Measurements from ENCODE around the gene TRDN. TPM values are rescaled to one million over a fixed set of nuclear protein-coding genes. Genes with fewer than 3 reads are reported as not detected.

TRDN gene
- total RNA-seq, 3 donors from 2014 or later (not counting 1 experiment from before 2014, with no cell fraction given), result not detected

DNA sequence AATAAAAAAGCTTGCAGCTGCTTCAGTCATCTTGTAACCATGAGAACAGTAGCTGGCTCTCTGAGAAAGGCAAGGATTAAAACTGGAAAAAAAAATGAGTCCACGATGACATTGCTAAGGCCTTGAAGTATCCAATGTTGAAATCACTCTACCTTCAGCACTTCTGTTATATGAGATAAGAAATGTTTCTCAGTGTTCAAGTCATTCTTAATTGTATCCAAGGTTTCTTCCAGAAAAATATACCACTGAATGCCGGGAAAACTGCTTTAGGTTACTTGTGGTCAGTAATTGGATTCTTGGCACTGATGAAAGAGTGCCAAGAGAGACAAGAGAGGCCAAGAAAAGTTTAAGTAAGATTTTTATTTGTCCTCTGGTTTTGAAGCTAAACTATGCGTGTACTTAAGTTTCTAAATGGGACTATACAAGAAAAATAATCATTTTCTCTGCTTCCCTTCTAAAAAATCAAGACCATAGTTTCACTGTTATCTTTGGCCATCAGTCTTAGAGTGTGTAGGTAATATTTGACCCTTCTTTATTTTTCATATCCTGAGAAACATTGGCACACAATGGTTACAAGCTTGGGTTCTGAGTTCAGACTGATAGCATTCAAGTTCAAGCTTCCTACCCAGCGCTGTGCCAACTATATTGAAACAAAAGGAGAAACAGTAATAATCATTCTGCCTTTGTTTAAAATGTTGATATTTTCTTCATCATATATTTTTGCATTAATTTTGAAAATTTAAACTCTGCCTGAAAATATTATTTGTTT, 84.6 kb downstream of the TRDN start:
- Histone ChIP-seq H3K4me1 (ENCODE audit: control insufficient read depth, insufficient read depth, low read length) (no peaks in the 10 kb centered on the region), H3K27ac (ENCODE audit: low read length) (no peak overlapping the region), H3K27me3 (ENCODE audit: control insufficient read depth, insufficient read depth, low read length) (no peaks in the 10 kb centered on the region), H3K9me3 (ENCODE audit: control insufficient read depth, insufficient read depth, low read length) (no peaks in the 10 kb centered on the region), H3K4me3 (ENCODE audit: low read length) (no peak overlapping the region), H3K36me3 (ENCODE audit: control insufficient read depth, insufficient read depth, low read length) (no peaks in the 10 kb centered on the region)
- Mint-ChIP-seq H3K27ac (no peak overlapping the region), H3K36me3 (no peaks in the 10 kb centered on the region), H3K9me3 (peaks cover 14 to 17% of the 10 kb centered on the region in 2 donors), H3K4me3 (no peak overlapping the region), H3K27me3 (ENCODE audit: low read depth in 2 of 2) (no peaks in the 10 kb centered on the region), H3K4me1 (no peaks in the 10 kb centered on the region)
- intact Hi-C loops (cut with micrococcal nuclease), result no loop called here
- DNase-seq (no peak), ATAC-seq (no peak)
- WGBS (ENCODE audit: insufficient coverage), result 33% methylated on average over 1 of the region's 4 CpGs
- TF ChIP-seq, protein P1, sequence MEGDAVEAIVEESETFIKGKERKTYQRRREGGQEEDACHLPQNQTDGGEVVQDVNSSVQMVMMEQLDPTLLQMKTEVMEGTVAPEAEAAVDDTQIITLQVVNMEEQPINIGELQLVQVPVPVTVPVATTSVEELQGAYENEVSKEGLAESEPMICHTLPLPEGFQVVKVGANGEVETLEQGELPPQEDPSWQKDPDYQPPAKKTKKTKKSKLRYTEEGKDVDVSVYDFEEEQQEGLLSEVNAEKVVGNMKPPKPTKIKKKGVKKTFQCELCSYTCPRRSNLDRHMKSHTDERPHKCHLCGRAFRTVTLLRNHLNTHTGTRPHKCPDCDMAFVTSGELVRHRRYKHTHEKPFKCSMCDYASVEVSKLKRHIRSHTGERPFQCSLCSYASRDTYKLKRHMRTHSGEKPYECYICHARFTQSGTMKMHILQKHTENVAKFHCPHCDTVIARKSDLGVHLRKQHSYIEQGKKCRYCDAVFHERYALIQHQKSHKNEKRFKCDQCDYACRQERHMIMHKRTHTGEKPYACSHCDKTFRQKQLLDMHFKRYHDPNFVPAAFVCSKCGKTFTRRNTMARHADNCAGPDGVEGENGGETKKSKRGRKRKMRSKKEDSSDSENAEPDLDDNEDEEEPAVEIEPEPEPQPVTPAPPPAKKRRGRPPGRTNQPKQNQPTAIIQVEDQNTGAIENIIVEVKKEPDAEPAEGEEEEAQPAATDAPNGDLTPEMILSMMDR (IDR thresholded peaks at IDR 0.05), result no peak

DNA sequence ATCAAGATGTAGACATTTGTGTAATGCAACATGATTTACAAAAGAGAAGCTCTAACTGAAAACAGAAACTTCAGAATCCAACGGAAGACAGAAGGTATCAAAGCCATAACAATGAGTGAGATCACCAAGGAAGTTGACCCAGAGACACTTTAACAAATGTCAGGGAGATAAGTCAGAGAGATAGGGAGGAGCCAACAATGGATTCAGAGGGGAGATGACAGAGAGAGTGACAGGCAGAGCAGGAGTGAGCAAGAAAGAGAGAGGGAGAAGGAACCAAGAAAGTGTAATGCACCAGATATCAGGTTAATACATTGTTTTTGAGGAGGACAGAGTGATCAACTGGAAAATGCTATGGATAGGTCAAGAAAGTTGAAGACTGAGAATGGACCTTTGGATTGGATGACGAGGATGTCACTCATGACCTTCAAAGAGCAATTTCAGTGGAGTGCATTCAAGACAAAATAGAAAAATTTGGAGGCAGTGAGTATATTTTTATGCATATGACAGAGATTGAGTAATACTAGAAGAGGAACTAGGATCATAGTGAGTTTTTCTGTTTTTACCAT, 86.6 kb downstream of the TRDN start:
- Histone ChIP-seq H3K27me3 (ENCODE audit: control insufficient read depth, insufficient read depth, low read length) (no peaks in the 10 kb centered on the region), H3K27ac (ENCODE audit: low read length) (no peak overlapping the region), H3K36me3 (ENCODE audit: control insufficient read depth, insufficient read depth, low read length) (no peaks in the 10 kb centered on the region), H3K9me3 (ENCODE audit: control insufficient read depth, insufficient read depth, low read length) (no peaks in the 10 kb centered on the region), H3K4me1 (ENCODE audit: control insufficient read depth, insufficient read depth, low read length) (no peaks in the 10 kb centered on the region), H3K4me3 (ENCODE audit: low read length) (no peak overlapping the region)
- Mint-ChIP-seq H3K27me3 (ENCODE audit: low read depth in 2 of 2) (no peaks in the 10 kb centered on the region), H3K9me3 (peaks cover 8 to 16% of the 10 kb centered on the region in 2 donors), H3K4me3 (no peak overlapping the region), H3K4me1 (no peaks in the 10 kb centered on the region), H3K27ac (no peak overlapping the region), H3K36me3 (no peaks in the 10 kb centered on the region)
- DNase-seq (no peak), ATAC-seq (no peak)
- intact Hi-C loops (cut with micrococcal nuclease), result no loop called here
- 80% methylated on average over 2 of the region's 2 CpGs for WGBS (ENCODE audit: insufficient coverage)
- TF ChIP-seq, protein P1 (IDR thresholded peaks at IDR 0.05), result no peak

DNA sequence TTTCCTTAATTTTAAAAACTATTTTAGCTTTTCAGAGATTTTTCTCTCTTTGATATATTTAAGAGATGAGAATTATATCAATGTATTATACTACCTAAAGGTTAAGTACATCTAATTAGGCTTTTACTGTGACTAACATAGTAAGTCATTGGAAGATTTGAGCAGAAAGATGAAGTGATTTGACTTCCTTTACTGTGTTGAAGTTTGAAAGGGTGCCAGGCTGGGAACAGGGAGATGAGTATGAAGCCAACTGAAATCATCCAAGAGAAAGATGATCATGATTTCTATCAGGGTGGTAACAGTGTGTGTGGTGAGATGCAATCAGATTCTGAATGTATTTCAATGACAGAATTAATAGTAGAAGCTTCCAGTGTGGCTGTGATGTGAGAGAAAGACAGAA, 87.3 kb downstream of the TRDN start:
- ATAC-seq, result no peak
- Mint-ChIP-seq H3K27ac (no peak overlapping the region), H3K4me3 (no peak overlapping the region), H3K27me3 (ENCODE audit: low read depth in 2 of 2) (no peaks in the 10 kb centered on the region), H3K36me3 (no peaks in the 10 kb centered on the region), H3K4me1 (no peaks in the 10 kb centered on the region), H3K9me3 (peaks cover 8 to 16% of the 10 kb centered on the region in 2 donors)
- intact Hi-C loops (cut with micrococcal nuclease), result no loop called here
- no peaks in the 10 kb centered on the region for H3K36me3 ChIP-seq (ENCODE audit: control insufficient read depth, insufficient read depth, low read length)
- H3K27me3 ChIP-seq (ENCODE audit: control insufficient read depth, insufficient read depth, low read length), result no peaks in the 10 kb centered on the region
- no peak overlapping the region for H3K4me3 ChIP-seq (ENCODE audit: low read length)
- H3K27ac ChIP-seq (ENCODE audit: low read length), result no peak overlapping the region
- H3K4me1 ChIP-seq (ENCODE audit: control insufficient read depth, insufficient read depth, low read length), result no peaks in the 10 kb centered on the region
- TF ChIP-seq, protein P1 (IDR thresholded peaks at IDR 0.05), result no peak
- DNase-seq, result no peak
- no peaks in the 10 kb centered on the region for H3K9me3 ChIP-seq (ENCODE audit: control insufficient read depth, insufficient read depth, low read length)

Data from natural killer cell (primary cell).